Liver (tissue), 9 donors: Measurements from ENCODE around the gene NSL1. TPM values are rescaled to one million over a fixed set of nuclear protein-coding genes. Genes with fewer than 3 reads are reported as not detected.

Experiments
- DNase-seq: peaks from one replicate; pipeline ENCODE4 v3.0.0-alpha.2; 2017; ENCODE audit warnings: low spot score
- H3K27ac ChIP-seq, 2 donors: one replicate each; pipeline ENCODE4 v1.7.0; 2013; ENCODE audit warnings: inconsistent platforms in 2 of 2, low read length in 2 of 2, control low read depth in 1 of 2, low read depth in 1 of 2, mild to moderate bottlenecking in 1 of 2
- H3K27me3 ChIP-seq, 4 donors: one replicate each; pipeline versions ENCODE4 v1.6.1 to v1.7.0; 2013; ENCODE audit warnings: low read length in 3 of 4, inconsistent platforms in 1 of 4, mild to moderate bottlenecking in 1 of 4, moderate library complexity in 1 of 4; ENCODE audit not compliant: control insufficient read depth in 4 of 4, insufficient read depth in 4 of 4
- H3K36me3 ChIP-seq, 4 donors: one replicate each; pipeline versions ENCODE4 v1.6.1 to v1.7.0; 2013; ENCODE audit warnings: low read length in 3 of 4, mild to moderate bottlenecking in 3 of 4, low read depth in 1 of 4, moderate library complexity in 1 of 4; ENCODE audit not compliant: control insufficient read depth in 4 of 4, insufficient read depth in 3 of 4
- H3K4me1 ChIP-seq, 4 donors: one replicate each; pipeline versions ENCODE4 v1.6.1 to v1.7.0; 2013; ENCODE audit warnings: low read length in 3 of 4, mild to moderate bottlenecking in 3 of 4, moderate library complexity in 1 of 4; ENCODE audit not compliant: control insufficient read depth in 4 of 4, insufficient read depth in 4 of 4
- H3K4me3 ChIP-seq, 3 donors: one replicate each; pipeline versions ENCODE4 v1.6.1 to v1.7.0; 2013; ENCODE audit warnings: low read length in 3 of 3, control low read depth in 1 of 3, low read depth in 1 of 3, mild to moderate bottlenecking in 1 of 3
- H3K9ac ChIP-seq, 2 donors: one replicate each; pipeline ENCODE4 v1.7.0; 2013; ENCODE audit warnings: low read length in 2 of 2, mild to moderate bottlenecking in 2 of 2, moderate library complexity in 2 of 2, control low read depth in 1 of 2, low read depth in 1 of 2
- H3K9me3 ChIP-seq, 4 donors: one replicate each; pipeline versions ENCODE4 v1.6.1 to v1.7.0; 2013; ENCODE audit warnings: low read length in 3 of 4; ENCODE audit not compliant: control insufficient read depth in 4 of 4
- ATF3 ChIP-seq: IDR thresholded peaks from 2 replicates; pipeline ENCODE4 v1.6.1; 2016; ENCODE audit warnings: antibody characterized with exemption
- CTCF ChIP-seq: fragments of 150-350 bp; IDR thresholded peaks from 2 replicates; pipeline ENCODE4 v1.5.1; 2017; ENCODE audit warnings: improper control_type of control experiment, low read depth, low read length; ENCODE audit not compliant: missing input control
- EGR1 ChIP-seq, 2 donors: IDR thresholded peaks; 2 replicates each; pipeline ENCODE4 v1.6.1; 2016 to 2018; ENCODE audit warnings: antibody characterized with exemption in 2 of 2, low read depth in 2 of 2
- FOXA1 ChIP-seq: IDR thresholded peaks from 2 replicates; pipeline ENCODE4 v1.6.1; 2016; ENCODE audit warnings: antibody characterized with exemption
- FOXA2 ChIP-seq: IDR thresholded peaks from 2 replicates; pipeline ENCODE4 v1.6.1; 2016; ENCODE audit warnings: antibody characterized with exemption
- GABPA ChIP-seq, 2 donors: IDR thresholded peaks in 1 of 2; conservative IDR thresholded peaks in 1 of 2; 2 replicates each; pipeline ENCODE4 v1.6.1; 2016; ENCODE audit warnings: antibody characterized with exemption in 2 of 2, mild to moderate bottlenecking in 1 of 2, moderate library complexity in 1 of 2
- HNF4A ChIP-seq, 2 donors: conservative IDR thresholded peaks; 2 replicates each; pipeline ENCODE4 v1.6.1; 2016; ENCODE audit warnings: antibody characterized with exemption in 2 of 2, mild to moderate bottlenecking in 2 of 2
- HNF4G ChIP-seq: IDR thresholded peaks from 2 replicates; pipeline ENCODE4 v1.6.1; 2016; ENCODE audit warnings: antibody characterized with exemption
- JUND ChIP-seq, 2 donors: IDR thresholded peaks; 2 replicates each; pipeline ENCODE4 v1.6.1; 2016; ENCODE audit warnings: antibody characterized with exemption in 2 of 2
- MAX ChIP-seq: IDR thresholded peaks from 2 replicates; pipeline ENCODE4 v1.6.1; 2016; ENCODE audit warnings: antibody characterized with exemption
- NR2F2 ChIP-seq: IDR thresholded peaks from 2 replicates; pipeline ENCODE4 v1.6.1; 2016; ENCODE audit warnings: antibody characterized with exemption
- RAD21 ChIP-seq, 2 donors: IDR thresholded peaks; 2 replicates each; pipeline ENCODE4 v1.6.1; 2016; ENCODE audit warnings: antibody characterized with exemption in 2 of 2, mild to moderate bottlenecking in 2 of 2
- REST ChIP-seq: IDR thresholded peaks from 2 replicates; pipeline ENCODE4 v1.6.1; 2016; ENCODE audit warnings: antibody characterized with exemption, mild to moderate bottlenecking
- RXRA ChIP-seq, 2 donors: IDR thresholded peaks; 2 replicates each; pipeline ENCODE4 v1.6.1; 2017 to 2018; ENCODE audit warnings: antibody characterized with exemption in 2 of 2, mild to moderate bottlenecking in 1 of 2
- SP1 ChIP-seq: IDR thresholded peaks from 2 replicates; pipeline ENCODE4 v1.6.1; 2018; ENCODE audit warnings: antibody characterized with exemption, mild to moderate bottlenecking
- TAF1 ChIP-seq: conservative IDR thresholded peaks from 2 replicates; pipeline ENCODE4 v1.6.1; 2016; ENCODE audit warnings: antibody characterized with exemption, mild to moderate bottlenecking
- YY1 ChIP-seq: IDR thresholded peaks from 2 replicates; pipeline ENCODE4 v1.6.1; 2016; ENCODE audit warnings: antibody characterized with exemption, mild to moderate bottlenecking
- ZBTB33 ChIP-seq: IDR thresholded peaks from 2 replicates; pipeline ENCODE4 v1.6.1; 2016; ENCODE audit warnings: antibody characterized with exemption
- WGBS: extraction: QIAGEN DNeasy Blood & Tissue Kit; methylation state at CpG from one replicate; pipeline ENCODE4 v1.1.7; 2013; 5-methylcytosine and 5-hydroxymethylcytosine counted together
- polyA plus RNA-seq, 2 donors: library from polyadenylated mRNA; stranded (reverse) in 1 of 2; unstranded in 1 of 2; fragments of 200-250 nt in 1 of 2; fragments of >200 nt in 1 of 2; fragmentation: Nextera tagmentation in 1 of 2; extraction: Ambion mirVana in 1 of 2; gene quantifications; one replicate each; pipeline versions ENCODE4 v1.2.1 to v1.2.3, GENCODE V29; 2013 to 2015
- total RNA-seq, 2 donors: library from RNA; depleted of rRNA; stranded (reverse); fragments of >200 nt; gene quantifications; one replicate each; pipeline ENCODE4 v1.2.3, GENCODE V29; 2014
- donor health status: healthy.
- donor health status: healthy.
- donor health status: healthy.
- donor health status: healthy.
- donor health status: healthy.

Gene NSL1
- total and polyA plus RNA-seq, 4 donors, result 17.2 to 31.3 (median 18.7) TPM

GRCh38 chr1:212820969-212821368 is 29.4 kb upstream of the NSL1 start:
- Histone ChIP-seq H3K27me3 (no peaks in the 10 kb centered on the region), H3K9me3 (peaks cover 2 to 9% (median 5%) of the 10 kb centered on the region in 4 donors), H3K4me3 (no peak overlapping the region), H3K9ac (no peak overlapping the region), H3K4me1 (peaks cover 0 to 3% (median 0%) of the 10 kb centered on the region in 4 donors), H3K27ac (no peak overlapping the region), H3K36me3 (no peaks in the 10 kb centered on the region)
- 88% methylated on average over 2 of the region's 2 CpGs for WGBS
- no peak for TF ChIP-seq HNF4A (conservative IDR thresholded peaks at IDR 0.05)
- TF ChIP-seq SP1, result no peak
- TF ChIP-seq FOXA2, result no peak
- TF ChIP-seq GABPA (IDR thresholded peaks at IDR 0.05 in 1 of 2, conservative IDR thresholded peaks at IDR 0.05 in 1 of 2), result no peak
- no peak for TF ChIP-seq YY1
- TF ChIP-seq ZBTB33, result no peak
- TF ChIP-seq TAF1, result no peak
- no peak for TF ChIP-seq RXRA (IDR thresholded peaks at IDR 0.05)
- no peak for TF ChIP-seq ATF3
- TF ChIP-seq FOXA1, result no peak
- no peak for TF ChIP-seq RAD21 (IDR thresholded peaks at IDR 0.05)
- no peak for TF ChIP-seq CTCF
- no peak for TF ChIP-seq REST
- no peak for DNase-seq

GRCh38 chr1:212819726-212820125 is 28.1 kb upstream of the NSL1 start:
- Histone ChIP-seq H3K36me3 (no peaks in the 10 kb centered on the region), H3K27ac (no peak overlapping the region), H3K27me3 (no peaks in the 10 kb centered on the region), H3K4me3 (no peak overlapping the region), H3K9me3 (no peaks in the 10 kb centered on the region), H3K9ac (no peak overlapping the region), H3K4me1 (peaks cover 0 to 3% (median 0%) of the 10 kb centered on the region in 4 donors)
- 43% methylated on average over 5 of the region's 5 CpGs for WGBS
- no peak for DNase-seq
- TF ChIP-seq JUND (IDR thresholded peaks at IDR 0.05) (no peak), HNF4A (conservative IDR thresholded peaks at IDR 0.05) (no peak), SP1 (no peak), EGR1 (IDR thresholded peaks at IDR 0.05; ENCODE audit: low read depth in 2 of 2) (no peak), GABPA (IDR thresholded peaks at IDR 0.05 in 1 of 2, conservative IDR thresholded peaks at IDR 0.05 in 1 of 2) (no peak), TAF1 (no peak), CTCF (no peak), RXRA (IDR thresholded peaks at IDR 0.05) (no peak), FOXA2 (no peak), HNF4G (no peak), MAX (no peak), YY1 (no peak), NR2F2 (no peak), ATF3 (no peak), ZBTB33 (no peak), FOXA1 (no peak)
